ENCODE results near the gene EML3. TPM values are rescaled to one million over a fixed set of nuclear protein-coding genes. Genes with fewer than 3 reads are reported as not detected.
"Not testable (repeated sequence)": the region's sequence is repeated elsewhere in the genome, so short reads cannot be mapped to it uniquely, and the experiment has no call there.

The EML3 gene
- polyA plus RNA-seq, 1 donor (not counting 4 experiments of a cell fraction or from before 2014, with no cell fraction given): 13.6 TPM

- dilution Hi-C loops (cut with MboI; ENCODE audit: extremely low pct_ligation_motif_present, low sequenced_read_pairs): not testable (repeated sequence)
These were observed 30.8 kb downstream of the EML3 start for GRCh38 chr11:62581735-62582134.

GRCh38 chr11:62580959-62581715, 31.4 kb downstream of the EML3 start:
- no peaks in the 10 kb centered on the region for H3K9me1 ChIP-seq (ENCODE audit: control insufficient read depth, extremely low read depth, insufficient read depth, low read length)
- peaks cover 9 to 27% of the 10 kb centered on the region in 2 experiments for H3K36me3 ChIP-seq (ENCODE audit: control insufficient read depth in 2 of 2, extremely low read depth in 1 of 2, insufficient read depth in 2 of 2, low read length in 2 of 2)
- H3K79me2 ChIP-seq (ENCODE audit: control insufficient read depth, insufficient read depth, low read length): peaks cover 7% of the 10 kb centered on the region
- H2AFZ ChIP-seq (ENCODE audit: control insufficient read depth, low read length): no peak overlapping the region
- H3K27me3 ChIP-seq (ENCODE audit: control insufficient read depth, extremely low read depth, insufficient read depth, low read length): no peaks in the 10 kb centered on the region
- no peak overlapping the region for H3K27ac ChIP-seq (ENCODE audit: control insufficient read depth, insufficient read depth, low read length)
- no peak overlapping the region for H3K4me3 ChIP-seq (ENCODE audit: control insufficient read depth in 2 of 3, extremely low read depth in 1 of 3, insufficient read depth in 2 of 3, low read depth in 1 of 3, low read length in 3 of 3)
- no peak overlapping the region for H3K4me2 ChIP-seq (ENCODE audit: control insufficient read depth, extremely low read depth, insufficient read depth, low read depth, low read length)
- TF ChIP-seq EZH2 (IDR thresholded peaks at IDR 0.05; ENCODE audit: low read length) (no peak), CTCF (optimal IDR thresholded peaks at IDR 0.05 in 1 of 3, IDR thresholded peaks at IDR 0.05 in 1 of 3, conservative IDR thresholded peaks at IDR 0.05 in 1 of 3; ENCODE audit: extremely low read depth in 1 of 3, insufficient read depth in 2 of 3, low read length in 3 of 3) (no peak)
- no peak for DNase-seq (ENCODE audit: low read depth, low spot score)
- H3K9me3 ChIP-seq (ENCODE audit: control insufficient read depth, low read depth, low read length): no peaks in the 10 kb centered on the region
- H3K4me1 ChIP-seq (ENCODE audit: control insufficient read depth, extremely low read depth, insufficient read depth, low read length): no peaks in the 10 kb centered on the region
- no peak overlapping the region for H3K9ac ChIP-seq (ENCODE audit: control insufficient read depth, extremely low read depth, insufficient read depth, low read length)
- dilution Hi-C loops (cut with MboI; ENCODE audit: extremely low pct_ligation_motif_present, low sequenced_read_pairs): no loop called here
- H4K20me1 ChIP-seq (ENCODE audit: control insufficient read depth, extremely low read depth, insufficient read depth, low read length): no peaks in the 10 kb centered on the region
- no peak for FAIRE-seq

More at GRCh38 chr11:62581735-62582134, 30.8 kb downstream of the EML3 start:
- H3K4me2 ChIP-seq (ENCODE audit: control insufficient read depth, extremely low read depth, insufficient read depth, low read depth, low read length); DNase-seq (ENCODE audit: low read depth, low spot score); H3K9ac ChIP-seq (ENCODE audit: control insufficient read depth, extremely low read depth, insufficient read depth, low read length); H3K79me2 ChIP-seq (ENCODE audit: control insufficient read depth, insufficient read depth, low read length); H3K9me3 ChIP-seq (ENCODE audit: control insufficient read depth, low read depth, low read length); H3K9me1 ChIP-seq (ENCODE audit: control insufficient read depth, extremely low read depth, insufficient read depth, low read length); FAIRE-seq; H2AFZ ChIP-seq (ENCODE audit: control insufficient read depth, low read length); H3K4me3 ChIP-seq (ENCODE audit: control insufficient read depth in 2 of 3, extremely low read depth in 1 of 3, insufficient read depth in 2 of 3, low read depth in 1 of 3, low read length in 3 of 3); H3K27me3 ChIP-seq (ENCODE audit: control insufficient read depth, extremely low read depth, insufficient read depth, low read length); H3K4me1 ChIP-seq (ENCODE audit: control insufficient read depth, extremely low read depth, insufficient read depth, low read length); H4K20me1 ChIP-seq (ENCODE audit: control insufficient read depth, extremely low read depth, insufficient read depth, low read length); H3K27ac ChIP-seq (ENCODE audit: control insufficient read depth, insufficient read depth, low read length): not testable (repeated sequence)
- peaks cover 7 to 21% of the 10 kb centered on the region in 2 experiments for H3K36me3 ChIP-seq (ENCODE audit: control insufficient read depth in 2 of 2, extremely low read depth in 1 of 2, insufficient read depth in 2 of 2, low read length in 2 of 2)

Measured in keratinocyte (primary cell).